ENCODE results near the gene TBCE. TPM values are rescaled to one million over a fixed set of nuclear protein-coding genes. Genes with fewer than 3 reads are reported as not detected.

TBCE gene
- total RNA-seq, 1 experiment from 2014 or later = 20.8 TPM

DNA sequence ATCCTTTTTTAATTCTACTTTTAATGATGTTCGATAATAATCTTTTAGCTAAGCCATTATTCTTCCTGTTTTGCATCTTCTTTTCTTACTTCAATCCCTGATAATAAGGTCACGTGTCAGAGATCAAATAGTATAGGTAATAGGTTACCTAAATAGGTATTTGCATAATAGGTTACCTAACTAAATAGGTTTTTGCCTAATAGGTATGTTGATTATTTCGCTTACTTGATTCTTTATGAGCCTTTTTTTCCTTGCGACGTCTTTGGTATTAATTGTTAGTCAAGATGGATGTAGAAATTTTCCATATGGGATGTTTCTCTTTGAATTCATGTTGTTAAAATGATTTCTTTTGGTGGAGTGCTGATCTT, 36.3 kb upstream of the TBCE start:
- BruUV-seq (replicated peaks) = no TSS peak

DNA sequence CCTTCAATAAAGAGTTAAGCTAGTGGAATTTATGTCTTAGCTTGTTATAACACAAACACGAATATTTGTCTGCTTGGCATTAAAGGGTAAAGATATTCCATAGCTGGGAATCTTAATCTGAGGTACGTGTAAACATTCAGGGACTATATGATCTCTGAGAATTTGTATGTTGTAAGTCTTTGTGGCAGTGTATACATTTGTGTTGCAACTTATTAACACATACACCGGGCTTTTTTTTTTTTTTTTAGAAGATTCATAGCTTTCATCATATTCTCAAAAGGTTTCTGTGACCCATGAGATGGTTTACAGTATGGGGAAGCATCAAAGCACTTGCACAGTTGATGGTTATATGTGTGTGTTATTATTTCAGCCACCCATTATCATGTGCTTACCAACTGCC, 35.8 kb upstream of the TBCE start:
- DNase-seq (ENCODE audit: low read depth, low spot score) (no peak), ATAC-seq (no peak)
- Histone ChIP-seq H3K4me1 (ENCODE audit: control insufficient read depth in 1 of 2, insufficient read depth in 2 of 2, low read length in 2 of 2) (peaks cover 3 to 10% of the 10 kb centered on the region in 2 experiments; a peak in 3 of 4 replicates), H3K4me2 (ENCODE audit: low read length) (peak overlapping the region; percentile 96; the same call in 1 of the 2 replicates), H3K9me3 (ENCODE audit: control insufficient read depth in 1 of 2, insufficient read depth in 1 of 2, low read depth in 1 of 2, low read length in 2 of 2) (no peaks in the 10 kb centered on the region), H2AFZ (ENCODE audit: low read depth, low read length, poor library complexity, severe bottlenecking) (no peak overlapping the region), H3K9ac (ENCODE audit: low read length) (no peak overlapping the region), H4K20me1 (ENCODE audit: insufficient read depth) (no peaks in the 10 kb centered on the region), H3K79me2 (ENCODE audit: insufficient read depth, low read length) (peaks cover 78% of the 10 kb centered on the region), H3K9me2 (ENCODE audit: insufficient read depth) (no peaks in the 10 kb centered on the region), H3K27me3 (ENCODE audit: insufficient read depth, low read length) (no peaks in the 10 kb centered on the region), H3K27ac (ENCODE audit: low read depth, low read length) (no peak overlapping the region), H3K4me3 (replicated peaks in 1 of 2; ENCODE audit: low read depth in 1 of 2, low read length in 2 of 2) (no peak overlapping the region), H3K36me3 (ENCODE audit: control insufficient read depth in 1 of 2, insufficient read depth in 2 of 2, low read length in 2 of 2) (peaks cover 0 to 3% of the 10 kb centered on the region in 2 experiments; a peak in 2 of 4 replicates)
- intact Hi-C loops (cut with micrococcal nuclease) = no loop called here
- POLR2A ChIA-PET = interaction anchor here (1.2 kb wide), 1 partner anchor 19 kb away, joined by 6 read pairs; no protein-coding TSS in a partner anchor
- BruUV-seq (replicated peaks) = no TSS peak
- CTCF ChIA-PET = no interaction called here
- RAD21 ChIA-PET (ENCODE audit: low non-redundant PET in 1 of 2, low total read pairs in 2 of 2, uncharacterized antibody in 2 of 2, unreplicated experiment in 2 of 2) = no interaction called here
- TF ChIP-seq FOSL1 (IDR thresholded peaks at IDR 0.05; ENCODE audit: low read depth) = no peak
- no peak for TF ChIP-seq SIN3A (IDR thresholded peaks at IDR 0.05; ENCODE audit: low read depth)
- no peak for TF ChIP-seq SP1 (IDR thresholded peaks at IDR 0.05; ENCODE audit: low read depth)
- TF ChIP-seq, protein P1, sequence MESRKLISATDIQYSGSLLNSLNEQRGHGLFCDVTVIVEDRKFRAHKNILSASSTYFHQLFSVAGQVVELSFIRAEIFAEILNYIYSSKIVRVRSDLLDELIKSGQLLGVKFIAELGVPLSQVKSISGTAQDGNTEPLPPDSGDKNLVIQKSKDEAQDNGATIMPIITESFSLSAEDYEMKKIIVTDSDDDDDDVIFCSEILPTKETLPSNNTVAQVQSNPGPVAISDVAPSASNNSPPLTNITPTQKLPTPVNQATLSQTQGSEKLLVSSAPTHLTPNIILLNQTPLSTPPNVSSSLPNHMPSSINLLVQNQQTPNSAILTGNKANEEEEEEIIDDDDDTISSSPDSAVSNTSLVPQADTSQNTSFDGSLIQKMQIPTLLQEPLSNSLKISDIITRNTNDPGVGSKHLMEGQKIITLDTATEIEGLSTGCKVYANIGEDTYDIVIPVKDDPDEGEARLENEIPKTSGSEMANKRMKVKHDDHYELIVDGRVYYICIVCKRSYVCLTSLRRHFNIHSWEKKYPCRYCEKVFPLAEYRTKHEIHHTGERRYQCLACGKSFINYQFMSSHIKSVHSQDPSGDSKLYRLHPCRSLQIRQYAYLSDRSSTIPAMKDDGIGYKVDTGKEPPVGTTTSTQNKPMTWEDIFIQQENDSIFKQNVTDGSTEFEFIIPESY (IDR thresholded peaks at IDR 0.05; ENCODE audit: extremely low read depth, insufficient replicate concordance, low read length) = no peak
- TF ChIP-seq TCF7L2 (IDR thresholded peaks at IDR 0.05; ENCODE audit: borderline replicate concordance, extremely low read depth, insufficient read depth, insufficient read length) = no peak
- no peak for TF ChIP-seq CEBPB (IDR thresholded peaks at IDR 0.05; ENCODE audit: low read depth)
- TF ChIP-seq ZNF274 (IDR thresholded peaks at IDR 0.05; ENCODE audit: low read depth, low read length) = no peak
- TF ChIP-seq EZH2 (IDR thresholded peaks at IDR 0.05) = no peak
- no peak for TF ChIP-seq JUND (IDR thresholded peaks at IDR 0.05)
- TF ChIP-seq, protein P2, sequence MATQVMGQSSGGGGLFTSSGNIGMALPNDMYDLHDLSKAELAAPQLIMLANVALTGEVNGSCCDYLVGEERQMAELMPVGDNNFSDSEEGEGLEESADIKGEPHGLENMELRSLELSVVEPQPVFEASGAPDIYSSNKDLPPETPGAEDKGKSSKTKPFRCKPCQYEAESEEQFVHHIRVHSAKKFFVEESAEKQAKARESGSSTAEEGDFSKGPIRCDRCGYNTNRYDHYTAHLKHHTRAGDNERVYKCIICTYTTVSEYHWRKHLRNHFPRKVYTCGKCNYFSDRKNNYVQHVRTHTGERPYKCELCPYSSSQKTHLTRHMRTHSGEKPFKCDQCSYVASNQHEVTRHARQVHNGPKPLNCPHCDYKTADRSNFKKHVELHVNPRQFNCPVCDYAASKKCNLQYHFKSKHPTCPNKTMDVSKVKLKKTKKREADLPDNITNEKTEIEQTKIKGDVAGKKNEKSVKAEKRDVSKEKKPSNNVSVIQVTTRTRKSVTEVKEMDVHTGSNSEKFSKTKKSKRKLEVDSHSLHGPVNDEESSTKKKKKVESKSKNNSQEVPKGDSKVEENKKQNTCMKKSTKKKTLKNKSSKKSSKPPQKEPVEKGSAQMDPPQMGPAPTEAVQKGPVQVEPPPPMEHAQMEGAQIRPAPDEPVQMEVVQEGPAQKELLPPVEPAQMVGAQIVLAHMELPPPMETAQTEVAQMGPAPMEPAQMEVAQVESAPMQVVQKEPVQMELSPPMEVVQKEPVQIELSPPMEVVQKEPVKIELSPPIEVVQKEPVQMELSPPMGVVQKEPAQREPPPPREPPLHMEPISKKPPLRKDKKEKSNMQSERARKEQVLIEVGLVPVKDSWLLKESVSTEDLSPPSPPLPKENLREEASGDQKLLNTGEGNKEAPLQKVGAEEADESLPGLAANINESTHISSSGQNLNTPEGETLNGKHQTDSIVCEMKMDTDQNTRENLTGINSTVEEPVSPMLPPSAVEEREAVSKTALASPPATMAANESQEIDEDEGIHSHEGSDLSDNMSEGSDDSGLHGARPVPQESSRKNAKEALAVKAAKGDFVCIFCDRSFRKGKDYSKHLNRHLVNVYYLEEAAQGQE (IDR thresholded peaks at IDR 0.05; ENCODE audit: low read depth) = no peak

More for the DNA sequence above, 36.3 kb upstream of the TBCE start:
- Histone ChIP-seq H3K9ac (ENCODE audit: low read length) (peak overlapping the region; percentile 95), H3K4me2 (ENCODE audit: low read length) (peak overlapping the region; percentile 96), H3K36me3 (ENCODE audit: control insufficient read depth in 1 of 2, insufficient read depth in 2 of 2, low read length in 2 of 2) (no peaks in the 10 kb centered on the region; a peak in 2 of 4 replicates), H3K4me3 (replicated peaks in 1 of 2; ENCODE audit: low read depth in 1 of 2, low read length in 2 of 2) (peak overlapping the region; percentile 91 to 99), H3K9me3 (ENCODE audit: control insufficient read depth in 1 of 2, insufficient read depth in 1 of 2, low read depth in 1 of 2, low read length in 2 of 2) (no peaks in the 10 kb centered on the region), H3K9me2 (ENCODE audit: insufficient read depth) (no peaks in the 10 kb centered on the region), H3K27ac (ENCODE audit: low read depth, low read length) (peak overlapping the region; percentile 82; the same call in 1 of the 2 replicates), H4K20me1 (ENCODE audit: insufficient read depth) (no peaks in the 10 kb centered on the region), H2AFZ (ENCODE audit: low read depth, low read length, poor library complexity, severe bottlenecking) (no peak overlapping the region), H3K4me1 (ENCODE audit: control insufficient read depth in 1 of 2, insufficient read depth in 2 of 2, low read length in 2 of 2) (peaks cover 3 to 15% of the 10 kb centered on the region in 2 experiments; a peak in 3 of 4 replicates), H3K79me2 (ENCODE audit: insufficient read depth, low read length) (peaks cover 83% of the 10 kb centered on the region), H3K27me3 (ENCODE audit: insufficient read depth, low read length) (no peaks in the 10 kb centered on the region)
- POLR2A ChIA-PET = interaction anchor here (1.2 kb wide), 1 partner anchor 19 kb away, joined by 6 read pairs; no protein-coding TSS in a partner anchor
- CTCF ChIA-PET = no interaction called here
- intact Hi-C loops (cut with micrococcal nuclease) = no loop called here
- TF ChIP-seq SP1 (IDR thresholded peaks at IDR 0.05; ENCODE audit: low read depth) = no peak
- TF ChIP-seq SIN3A (IDR thresholded peaks at IDR 0.05; ENCODE audit: low read depth) = no peak
- TF ChIP-seq, protein P3, sequence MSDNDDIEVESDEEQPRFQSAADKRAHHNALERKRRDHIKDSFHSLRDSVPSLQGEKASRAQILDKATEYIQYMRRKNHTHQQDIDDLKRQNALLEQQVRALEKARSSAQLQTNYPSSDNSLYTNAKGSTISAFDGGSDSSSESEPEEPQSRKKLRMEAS (IDR thresholded peaks at IDR 0.05) = no peak
- no peak for TF ChIP-seq RAD21 (IDR thresholded peaks at IDR 0.05; ENCODE audit: low read depth)
- TF ChIP-seq CBX3 (IDR thresholded peaks at IDR 0.05; ENCODE audit: low read depth) = no peak
- TF ChIP-seq SRF (IDR thresholded peaks at IDR 0.05; ENCODE audit: low read depth) = no peak
- no peak for TF ChIP-seq POLR2AphosphoS5 (IDR thresholded peaks at IDR 0.05; ENCODE audit: low read depth, low read length)
- TF ChIP-seq ZFX (IDR thresholded peaks at IDR 0.05) = no peak
- no peak for TF ChIP-seq CEBPB (IDR thresholded peaks at IDR 0.05; ENCODE audit: low read depth)
- TF ChIP-seq, protein P4, sequence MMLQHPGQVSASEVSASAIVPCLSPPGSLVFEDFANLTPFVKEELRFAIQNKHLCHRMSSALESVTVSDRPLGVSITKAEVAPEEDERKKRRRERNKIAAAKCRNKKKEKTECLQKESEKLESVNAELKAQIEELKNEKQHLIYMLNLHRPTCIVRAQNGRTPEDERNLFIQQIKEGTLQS (IDR thresholded peaks at IDR 0.05) = no peak
- TF ChIP-seq JUND (IDR thresholded peaks at IDR 0.05) = no peak
- ATAC-seq (no peak), DNase-seq (ENCODE audit: low read depth, low spot score) (no peak)
- RAD21 ChIA-PET (ENCODE audit: low non-redundant PET in 1 of 2, low total read pairs in 2 of 2, uncharacterized antibody in 2 of 2, unreplicated experiment in 2 of 2) = no interaction called here

Data from HCT116 (cell line).